ENCODE data around the gene RIMBP2.

RIMBP2 gene

GRCh38 chr12:130602251-130602650 is 113.8 kb downstream of the RIMBP2 start:
- no peak for TF ChIP-seq CTCF (IDR thresholded peaks at IDR 0.05; ENCODE audit: low read depth, low read length)
- no peak for DNase-seq (ENCODE audit: low read depth in 2 of 2)
- H3K4me3 ChIP-seq (replicated peaks in 1 of 2; ENCODE audit: low read depth in 2 of 2, low read length in 2 of 2) = no peak overlapping the region

GRCh38 chr12:130601327-130601726 is 114.8 kb downstream of the RIMBP2 start:
- no peak for TF ChIP-seq CTCF (IDR thresholded peaks at IDR 0.05; ENCODE audit: low read depth, low read length)
- DNase-seq (ENCODE audit: low read depth in 2 of 2) = no peak
- H3K4me3 ChIP-seq (replicated peaks in 1 of 2; ENCODE audit: low read depth in 2 of 2, low read length in 2 of 2) = no peak overlapping the region

GRCh38 chr12:130596241-130596640 is 119.9 kb downstream of the RIMBP2 start:
- TF ChIP-seq CTCF (IDR thresholded peaks at IDR 0.05; ENCODE audit: low read depth, low read length) = no peak
- no peak overlapping the region for H3K4me3 ChIP-seq (replicated peaks in 1 of 2; ENCODE audit: low read depth in 2 of 2, low read length in 2 of 2)
- no peak for DNase-seq (ENCODE audit: low read depth in 2 of 2)

GRCh38 chr12:130595566-130595965 is 120.5 kb downstream of the RIMBP2 start:
- TF ChIP-seq CTCF (IDR thresholded peaks at IDR 0.05; ENCODE audit: low read depth, low read length) = no peak
- no peak overlapping the region for H3K4me3 ChIP-seq (replicated peaks in 1 of 2; ENCODE audit: low read depth in 2 of 2, low read length in 2 of 2)
- DNase-seq (ENCODE audit: low read depth in 2 of 2) = no peak

- no peak for TF ChIP-seq CTCF (IDR thresholded peaks at IDR 0.05; ENCODE audit: low read depth, low read length)
- no peak for DNase-seq (ENCODE audit: low read depth in 2 of 2)
Measured at GRCh38 chr12:130593056-130593455, 123.0 kb downstream of the RIMBP2 start.

GRCh38 chr12:130592641-130593040 is 123.5 kb downstream of the RIMBP2 start:
- no peak for TF ChIP-seq CTCF (IDR thresholded peaks at IDR 0.05; ENCODE audit: low read depth, low read length)
- no peak for DNase-seq (ENCODE audit: low read depth in 2 of 2)
- H3K4me3 ChIP-seq (replicated peaks in 1 of 2; ENCODE audit: low read depth in 2 of 2, low read length in 2 of 2) = no peak overlapping the region

More at GRCh38 chr12:130593056-130593455, 123.0 kb downstream of the RIMBP2 start:
- H3K4me3 ChIP-seq (replicated peaks in 1 of 2; ENCODE audit: low read depth in 2 of 2, low read length in 2 of 2) = no peak overlapping the region

- DNase-seq (ENCODE audit: low read depth in 2 of 2) = no peak
- H3K4me3 ChIP-seq (replicated peaks in 1 of 2; ENCODE audit: low read depth in 2 of 2, low read length in 2 of 2) = no peak overlapping the region
- TF ChIP-seq CTCF (IDR thresholded peaks at IDR 0.05; ENCODE audit: low read depth, low read length) = no peak
Measured at GRCh38 chr12:130591736-130592135, 124.4 kb downstream of the RIMBP2 start.

Data from cardiac fibroblast (primary cell).